NK-92 (cell line): ENCODE measurements around the gene ZEB2.

Experiments
- DNase-seq: peaks from one replicate; lab custom pipeline; 2025; ENCODE audit not compliant: unreplicated experiment; lab: John Stamatoyannopoulos, UW

The ZEB2 gene

DNA sequence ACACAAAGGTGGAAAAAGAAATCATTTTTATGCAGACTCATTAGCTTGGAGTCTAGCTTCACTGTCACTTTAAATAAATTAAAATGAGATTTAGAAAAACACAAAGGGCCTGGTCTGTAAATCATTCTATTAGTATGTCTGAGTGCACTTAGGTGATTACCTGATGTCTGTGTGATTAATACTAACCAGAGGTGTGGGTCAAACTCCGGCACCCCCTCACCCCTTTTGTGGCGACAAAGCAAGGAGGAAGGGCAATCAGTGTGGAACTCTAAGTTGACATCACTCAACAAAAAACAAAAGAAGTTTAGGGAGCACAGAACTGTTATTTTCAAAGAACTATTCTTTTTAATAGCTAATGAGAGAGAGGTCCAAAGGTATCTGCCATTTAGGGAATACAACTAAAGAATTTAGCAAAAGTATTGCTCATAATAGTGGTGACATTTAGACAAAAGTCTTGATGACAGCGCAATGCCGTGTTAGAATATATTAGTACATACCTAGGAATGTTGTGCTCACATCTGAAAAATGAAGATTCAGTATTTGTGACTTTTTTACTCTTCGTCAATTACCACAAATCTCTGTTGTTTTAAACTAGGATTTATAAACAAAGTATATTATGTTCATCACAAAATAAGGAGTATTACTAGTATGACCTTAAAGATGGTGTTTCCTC is 66.3 kb downstream of the ZEB2 start:
- DNase-seq, result no peak

DNA sequence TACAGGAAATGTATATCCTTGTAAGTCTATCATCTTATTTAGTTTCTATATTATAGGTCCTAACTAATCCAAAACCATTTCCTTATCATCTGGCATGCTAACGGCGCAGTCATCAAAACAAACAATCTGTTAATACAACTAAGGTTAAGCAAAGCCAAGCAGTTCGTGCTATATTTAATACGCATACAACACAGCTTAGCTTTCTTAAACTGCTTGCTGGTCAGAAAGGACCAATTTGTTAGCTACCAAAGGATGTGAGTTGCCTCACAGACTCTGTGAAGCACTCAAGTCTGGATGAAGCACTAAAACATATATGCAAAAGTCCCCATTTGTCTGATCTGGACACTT is 67.0 kb downstream of the ZEB2 start:
- DNase-seq, result no peak

DNA sequence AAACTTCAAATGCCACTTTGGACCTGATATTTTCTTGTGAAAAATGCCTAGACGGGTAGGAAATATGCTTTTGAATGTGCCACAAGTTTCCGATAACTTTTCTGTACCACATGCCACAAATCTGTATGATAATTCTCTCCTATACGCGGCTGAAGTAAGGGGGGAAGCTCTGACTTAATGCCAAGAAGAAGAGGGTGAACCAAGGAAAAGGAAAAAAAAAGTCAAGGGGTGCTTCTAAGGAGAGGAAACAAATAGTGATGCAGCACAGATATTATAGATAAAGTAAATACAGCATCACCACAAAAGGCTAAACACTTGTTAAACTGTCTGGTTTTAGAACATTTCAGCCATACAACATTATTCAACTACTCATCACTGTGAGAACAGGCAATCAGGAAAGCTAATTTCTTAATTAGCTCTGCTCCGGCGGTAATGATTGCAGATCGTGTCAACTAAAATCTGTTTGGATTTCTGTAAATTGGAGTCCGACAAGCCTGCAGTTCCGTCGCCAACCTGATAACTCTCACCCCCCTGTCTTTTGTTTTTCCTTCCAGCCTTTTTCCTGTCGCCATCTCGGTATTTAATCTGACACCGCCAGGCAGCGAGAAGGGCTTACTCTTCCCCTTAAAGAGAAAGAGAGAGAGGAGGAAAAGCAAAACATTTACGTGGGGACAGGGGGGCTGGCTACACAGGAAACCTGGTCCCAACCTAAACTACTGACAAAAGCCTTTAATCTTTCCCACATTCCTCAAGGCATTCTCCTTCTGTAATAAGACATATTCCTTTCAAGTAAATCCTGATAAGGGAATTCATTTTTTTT is 67.5 kb downstream of the ZEB2 start:
- no peak for DNase-seq

GRCh38 chr2:144451443-144451842 is 68.5 kb downstream of the ZEB2 start:
- no peak for DNase-seq

DNA sequence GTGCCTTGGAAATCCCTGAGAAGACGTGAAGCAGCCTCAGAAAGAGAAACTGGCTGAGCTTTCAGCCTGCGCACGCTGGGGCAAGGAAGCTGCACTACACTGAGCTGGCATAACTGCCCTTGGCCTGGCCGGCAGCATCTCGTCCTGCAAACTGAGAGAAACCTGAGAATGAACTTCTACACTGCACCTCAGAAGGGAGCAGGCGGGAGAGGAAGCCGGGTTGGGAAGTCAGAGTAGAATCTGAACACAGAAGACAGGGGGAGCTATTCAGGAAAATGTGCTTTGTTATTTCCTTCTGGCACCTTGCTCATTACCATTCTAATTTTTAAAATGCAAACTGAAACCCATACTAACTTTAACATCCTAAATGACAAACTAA is 70.9 kb downstream of the ZEB2 start:
- DNase-seq, result no peak

GRCh38 chr2:144448389-144449027 is 71.4 kb downstream of the ZEB2 start:
- no peak for DNase-seq

DNA sequence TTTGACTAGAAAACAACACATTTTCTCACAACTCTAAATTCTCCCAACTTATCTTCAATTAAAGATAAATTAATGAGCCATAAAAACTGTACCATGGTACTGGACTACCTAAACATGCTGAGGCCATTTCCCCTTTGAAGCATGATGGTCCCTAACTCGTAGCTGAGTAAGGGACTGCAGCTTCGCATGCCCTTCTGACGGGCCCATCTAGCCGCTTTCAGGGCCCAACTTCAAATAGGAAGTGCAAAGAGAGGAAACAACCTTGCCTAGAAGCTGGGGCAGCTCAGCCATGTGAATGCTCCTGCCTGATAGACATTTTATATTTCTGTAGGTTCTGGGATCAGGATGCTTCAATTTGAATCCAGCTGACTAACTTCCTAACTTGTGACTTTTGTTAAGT is 72.4 kb downstream of the ZEB2 start:
- no peak for DNase-seq

DNA sequence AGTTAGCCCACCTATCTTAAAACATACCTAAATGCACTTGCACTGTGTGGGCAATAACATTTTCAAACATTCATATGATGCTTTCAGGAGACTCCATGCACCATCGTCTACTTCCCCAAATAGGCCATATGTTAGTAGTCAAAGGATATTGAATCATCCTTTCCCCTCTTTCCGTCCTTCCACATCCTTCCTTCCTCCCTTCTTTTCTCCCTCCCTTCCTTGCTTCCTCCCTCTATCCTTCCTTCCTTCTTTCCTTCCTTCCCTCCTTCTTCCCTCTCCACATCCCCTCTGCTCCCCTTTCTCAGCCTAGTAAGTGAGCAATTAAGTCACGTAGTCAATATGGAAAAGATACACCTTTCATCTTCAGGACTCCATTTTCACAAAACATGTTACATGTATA is 73.8 kb downstream of the ZEB2 start:
- no peak for DNase-seq

GRCh38 chr2:144445196-144445595 is 74.7 kb downstream of the ZEB2 start:
- no peak for DNase-seq

- no peak for DNase-seq
These were observed 75.8 kb downstream of the ZEB2 start for GRCh38 chr2:144443837-144444817.

DNA sequence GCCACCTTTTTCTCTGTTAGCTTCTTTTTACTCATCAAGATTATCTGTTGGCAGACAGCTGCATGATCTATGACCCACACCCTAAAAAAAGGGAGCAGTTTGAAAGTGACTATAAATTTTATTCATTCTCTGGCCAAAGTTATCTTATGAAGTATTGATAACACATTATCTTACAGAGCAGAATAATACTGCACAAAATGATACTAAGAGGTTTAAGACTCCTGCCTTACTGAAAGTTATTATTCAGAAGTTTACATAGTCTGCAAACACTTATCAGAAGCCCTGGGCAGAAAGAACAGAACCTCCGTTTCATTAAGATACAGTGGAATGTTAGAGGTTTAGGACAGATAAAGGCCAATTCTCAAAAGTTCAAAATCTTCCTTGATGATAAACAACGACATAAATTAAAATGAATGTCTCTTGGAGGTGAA is 78.2 kb downstream of the ZEB2 start:
- DNase-seq, result no peak

GRCh38 chr2:144439993-144440392 is 79.9 kb downstream of the ZEB2 start:
- no peak for DNase-seq

DNA sequence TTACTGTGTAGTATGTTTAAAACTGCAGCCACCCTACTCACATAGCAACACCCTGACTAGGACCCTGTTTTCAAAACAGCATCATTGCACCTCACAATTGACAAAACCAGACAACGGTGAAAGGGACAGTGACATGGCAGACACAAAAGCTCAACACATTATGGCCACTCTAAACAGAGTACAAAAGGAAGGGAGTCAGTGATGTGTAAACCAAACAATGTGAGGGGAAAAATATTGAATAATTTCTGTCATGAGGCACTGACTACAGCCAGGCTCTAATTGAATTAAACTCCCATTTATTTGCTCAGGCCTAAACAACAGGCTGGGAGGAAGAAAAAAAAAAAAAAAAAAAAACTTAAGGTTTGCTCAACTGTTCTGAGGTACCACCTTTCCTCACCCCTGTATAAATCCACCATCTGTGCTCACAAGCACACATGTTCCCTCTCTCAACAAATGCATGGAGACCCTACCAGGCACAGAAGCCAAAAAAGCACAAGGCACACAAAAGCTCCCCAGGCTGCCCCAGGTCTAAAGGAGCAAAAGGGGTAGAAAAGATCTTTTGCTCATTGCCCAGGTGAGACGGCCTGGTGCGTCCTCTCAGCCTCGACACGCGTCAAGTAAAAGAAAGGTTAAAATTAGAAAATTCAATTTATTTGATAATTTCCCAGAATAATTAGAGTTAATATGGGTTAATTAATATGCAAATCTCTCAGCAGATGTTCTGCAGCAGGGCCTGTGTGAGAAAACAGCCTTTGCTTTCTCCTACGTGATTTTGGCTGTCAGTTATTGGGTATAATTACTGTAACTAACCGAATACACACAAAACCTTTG is 80.9 kb downstream of the ZEB2 start:
- DNase-seq, result no peak

DNA sequence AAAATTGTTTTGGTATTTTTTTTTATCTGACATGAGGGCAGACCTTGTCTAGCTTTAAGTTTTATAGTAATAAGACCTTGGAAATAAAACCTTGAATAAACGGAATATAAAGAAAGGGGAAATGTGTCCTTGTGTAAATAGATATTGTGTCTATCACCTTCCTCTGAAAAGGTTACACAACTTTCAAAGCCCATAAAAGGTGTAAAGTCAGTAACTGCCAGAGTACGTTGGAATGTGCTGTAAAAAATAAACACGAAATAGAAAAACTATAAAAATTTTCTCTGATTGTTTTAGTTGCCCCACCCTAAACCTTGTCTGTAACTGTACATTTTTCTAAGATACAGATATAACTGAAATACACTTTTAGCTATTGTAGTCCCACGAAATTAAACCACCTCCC is 82.3 kb downstream of the ZEB2 start:
- no peak for DNase-seq

GRCh38 chr2:144434425-144435222 is 85.3 kb downstream of the ZEB2 start:
- DNase-seq, result no peak

GRCh38 chr2:144432921-144433320 is 87.0 kb downstream of the ZEB2 start:
- DNase-seq, result no peak

DNA sequence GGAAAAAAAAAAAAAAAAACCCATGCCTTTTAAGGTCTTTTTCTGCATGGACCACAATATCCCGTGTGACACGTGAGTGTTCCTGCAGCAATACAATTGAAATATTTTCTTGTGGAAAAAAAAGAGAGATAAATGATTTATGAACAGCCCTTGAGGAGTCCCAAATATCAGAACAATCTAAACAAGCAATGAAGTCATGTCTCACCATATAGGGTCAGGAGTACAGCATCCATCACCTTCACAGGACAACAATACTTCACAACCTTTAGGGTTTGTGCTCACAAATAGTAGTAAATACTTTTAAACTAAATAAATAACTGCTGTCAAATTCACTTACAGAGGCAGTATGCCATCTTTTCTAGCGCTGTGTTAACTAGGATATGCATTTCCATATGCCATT is 87.9 kb downstream of the ZEB2 start:
- DNase-seq, result no peak

- no peak for DNase-seq
These were observed 88.5 kb downstream of the ZEB2 start for GRCh38 chr2:144431392-144431783.

DNA sequence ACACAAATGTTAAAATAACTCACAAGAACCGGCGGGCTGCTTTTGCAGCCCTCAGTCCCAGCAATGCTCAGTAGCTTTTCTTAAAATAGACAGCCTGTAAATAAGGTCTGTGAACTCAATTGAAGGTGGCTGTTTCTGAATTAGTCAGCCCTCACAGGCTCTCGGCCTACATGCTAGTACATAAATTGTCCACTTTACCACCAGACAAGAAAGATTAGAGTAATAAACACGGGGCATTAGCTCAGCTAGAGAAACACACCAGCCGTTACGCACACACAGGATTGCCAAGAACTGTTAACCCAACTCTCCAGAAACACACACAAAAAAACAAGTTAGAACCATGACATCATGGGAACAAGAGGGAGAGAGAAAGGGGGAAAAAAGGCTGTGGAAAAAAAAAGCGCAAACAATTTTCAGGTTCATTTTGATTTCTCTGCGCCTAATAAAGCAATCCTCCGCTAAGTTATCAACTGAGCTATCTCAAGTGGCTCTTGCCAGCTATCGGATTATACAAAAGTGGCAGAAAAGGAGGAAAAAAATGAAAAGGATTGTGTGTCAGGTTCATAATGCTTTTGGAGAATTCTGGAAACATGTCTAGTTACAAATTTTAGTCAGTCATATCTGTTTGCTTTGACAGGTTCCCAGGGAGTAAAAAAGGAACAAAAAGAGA is 89.1 kb downstream of the ZEB2 start:
- no peak for DNase-seq
